Skeletal muscle satellite cell (primary cell): ENCODE results near the gene AMBP.
"Not testable (repeated sequence)": the region's sequence is repeated elsewhere in the genome, so short reads cannot be mapped to it uniquely, and the experiment has no call there.

ENCODE experiments used
- H3K27me3 ChIP-seq: 2 replicates; pipeline ENCODE4 v1.7.0; 2013; ENCODE audit warnings: low read length; ENCODE audit not compliant: control insufficient read depth, insufficient read depth
- H3K36me3 ChIP-seq: 2 replicates; pipeline ENCODE4 v1.7.0; 2013; ENCODE audit warnings: mild to moderate bottlenecking, control low read depth, low read length; ENCODE audit not compliant: insufficient read depth
- H3K4me1 ChIP-seq: 2 replicates; pipeline ENCODE4 v1.7.0; 2013; ENCODE audit warnings: low read length; ENCODE audit not compliant: control insufficient read depth, insufficient read depth
- H3K4me2 ChIP-seq: 2 replicates; pipeline ENCODE4 v1.7.0; 2013; ENCODE audit warnings: mild to moderate bottlenecking, low read length
- H3K4me3 ChIP-seq: 2 replicates; pipeline ENCODE4 v1.7.0; 2013; ENCODE audit warnings: low read length
- H3K9ac ChIP-seq: 2 replicates; pipeline ENCODE4 v1.7.0; 2013; ENCODE audit warnings: mild to moderate bottlenecking, low read depth, low read length, moderate library complexity
- H3K9me3 ChIP-seq: replicated peaks from 2 replicates; pipeline ENCODE4 v1.7.0; 2013; ENCODE audit warnings: mild to moderate bottlenecking, control low read depth, low read length

AMBP gene

DNA sequence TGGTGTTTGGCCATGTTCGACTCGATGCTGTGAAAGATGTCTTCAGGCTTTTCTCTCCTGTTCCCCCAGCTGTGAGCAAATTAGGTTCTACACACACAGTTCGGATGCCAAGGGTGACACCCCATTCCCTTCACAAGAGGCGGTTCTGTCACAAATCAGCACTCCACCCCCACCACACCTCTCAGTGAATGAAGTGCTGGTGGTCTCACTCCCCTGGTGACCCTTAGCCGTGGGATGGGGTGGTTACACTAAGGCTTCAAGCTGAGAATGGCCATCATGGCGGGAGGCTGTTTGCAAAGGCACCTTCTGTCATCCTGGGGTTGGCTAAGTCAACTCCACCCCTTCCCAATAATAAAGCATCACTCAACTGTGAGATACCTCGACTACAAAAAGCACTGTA, 26.4 kb downstream of the AMBP start:
- Histone ChIP-seq H3K9ac (no peak overlapping the region), H3K36me3 (peaks cover 31% of the 10 kb centered on the region), H3K4me3 (no peak overlapping the region), H3K9me3 (no peaks in the 10 kb centered on the region), H3K4me2 (no peak overlapping the region), H3K27me3 (no peaks in the 10 kb centered on the region), H3K4me1 (no peaks in the 10 kb centered on the region)

DNA sequence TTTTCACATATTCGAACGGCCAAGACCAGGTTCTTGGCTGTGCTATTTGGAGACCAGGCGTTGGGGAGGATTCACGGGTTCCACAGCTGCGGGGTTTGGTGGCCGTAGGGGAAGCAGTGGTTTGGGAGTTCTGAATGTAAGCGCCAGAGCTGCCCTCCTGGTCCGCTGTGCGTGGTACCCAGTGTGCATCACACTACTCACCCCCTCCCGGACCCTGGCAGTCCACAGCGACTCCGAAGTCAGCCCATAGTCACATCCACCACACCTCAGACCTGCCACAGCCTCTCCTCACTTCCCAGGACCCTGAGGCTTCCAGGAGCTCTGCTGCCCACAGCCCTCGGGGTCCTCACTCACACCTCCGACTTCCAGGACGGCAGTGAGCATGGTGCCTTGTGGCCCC, 26.8 kb downstream of the AMBP start:
- H3K4me1 ChIP-seq, result no peaks in the 10 kb centered on the region
- no peak overlapping the region for H3K9ac ChIP-seq
- no peak overlapping the region for H3K4me3 ChIP-seq
- H3K9me3 ChIP-seq, result no peaks in the 10 kb centered on the region
- H3K27me3 ChIP-seq, result no peaks in the 10 kb centered on the region
- H3K4me2 ChIP-seq, result no peak overlapping the region
- peaks cover 31% of the 10 kb centered on the region for H3K36me3 ChIP-seq

DNA sequence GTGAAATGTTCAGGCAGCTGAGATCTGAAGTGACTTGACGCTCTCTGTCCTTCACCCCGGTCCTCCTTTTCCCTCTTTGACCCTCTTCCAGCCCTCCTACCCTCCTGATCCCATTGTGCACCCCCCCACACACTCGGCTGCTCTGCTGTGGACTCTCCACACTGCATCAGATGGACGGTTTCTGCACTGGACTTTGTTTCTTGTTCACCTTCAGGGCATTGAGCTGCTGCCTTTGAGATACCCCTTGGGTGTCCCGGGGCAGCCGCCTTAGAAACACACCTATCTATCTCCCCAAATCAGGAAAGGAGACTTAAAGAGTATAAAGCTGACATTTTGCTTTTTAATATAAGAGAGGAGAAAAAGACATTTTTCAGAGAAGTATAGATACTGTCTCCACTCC, 27.5 kb downstream of the AMBP start:
- Histone ChIP-seq H3K4me2 (no peak overlapping the region), H3K36me3 (peaks cover 31% of the 10 kb centered on the region), H3K4me3 (no peak overlapping the region)

DNA sequence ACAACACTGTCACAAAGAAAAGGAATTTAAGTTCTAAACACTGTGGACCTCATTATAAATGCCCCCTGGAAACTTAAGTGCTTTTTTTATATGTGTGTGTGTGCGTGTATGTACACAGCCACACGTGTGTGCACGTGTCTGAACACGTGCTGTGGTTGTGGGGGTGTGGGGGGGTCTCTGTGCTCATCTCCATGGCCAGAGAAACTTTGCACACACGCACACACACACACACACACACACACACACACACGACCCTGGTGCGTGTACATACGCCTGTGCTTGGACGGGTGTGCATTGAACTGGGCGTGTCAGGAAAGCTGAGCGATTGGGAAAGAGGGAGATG, 27.9 kb downstream of the AMBP start:
- Histone ChIP-seq H3K36me3 (peaks cover 31% of the 10 kb centered on the region), H3K4me3 (no peak overlapping the region), H3K9ac (no peak overlapping the region), H3K27me3 (no peaks in the 10 kb centered on the region), H3K9me3 (no peaks in the 10 kb centered on the region), H3K4me1 (no peaks in the 10 kb centered on the region), H3K4me2 (no peak overlapping the region)

More for the DNA sequence above, 27.5 kb downstream of the AMBP start:
- H3K27me3 ChIP-seq, result no peaks in the 10 kb centered on the region
- H3K9ac ChIP-seq, result no peak overlapping the region
- no peaks in the 10 kb centered on the region for H3K4me1 ChIP-seq
- H3K9me3 ChIP-seq, result no peaks in the 10 kb centered on the region

GRCh38 chr9:114049441-114050225, 28.5 kb downstream of the AMBP start:
- no peak overlapping the region for H3K4me2 ChIP-seq
- peaks cover 31% of the 10 kb centered on the region for H3K36me3 ChIP-seq
- H3K27me3 ChIP-seq, result no peaks in the 10 kb centered on the region
- no peaks in the 10 kb centered on the region for H3K4me1 ChIP-seq
- H3K4me3 ChIP-seq, result no peak overlapping the region
- H3K9ac ChIP-seq, result no peak overlapping the region
- H3K9me3 ChIP-seq, result no peaks in the 10 kb centered on the region

DNA sequence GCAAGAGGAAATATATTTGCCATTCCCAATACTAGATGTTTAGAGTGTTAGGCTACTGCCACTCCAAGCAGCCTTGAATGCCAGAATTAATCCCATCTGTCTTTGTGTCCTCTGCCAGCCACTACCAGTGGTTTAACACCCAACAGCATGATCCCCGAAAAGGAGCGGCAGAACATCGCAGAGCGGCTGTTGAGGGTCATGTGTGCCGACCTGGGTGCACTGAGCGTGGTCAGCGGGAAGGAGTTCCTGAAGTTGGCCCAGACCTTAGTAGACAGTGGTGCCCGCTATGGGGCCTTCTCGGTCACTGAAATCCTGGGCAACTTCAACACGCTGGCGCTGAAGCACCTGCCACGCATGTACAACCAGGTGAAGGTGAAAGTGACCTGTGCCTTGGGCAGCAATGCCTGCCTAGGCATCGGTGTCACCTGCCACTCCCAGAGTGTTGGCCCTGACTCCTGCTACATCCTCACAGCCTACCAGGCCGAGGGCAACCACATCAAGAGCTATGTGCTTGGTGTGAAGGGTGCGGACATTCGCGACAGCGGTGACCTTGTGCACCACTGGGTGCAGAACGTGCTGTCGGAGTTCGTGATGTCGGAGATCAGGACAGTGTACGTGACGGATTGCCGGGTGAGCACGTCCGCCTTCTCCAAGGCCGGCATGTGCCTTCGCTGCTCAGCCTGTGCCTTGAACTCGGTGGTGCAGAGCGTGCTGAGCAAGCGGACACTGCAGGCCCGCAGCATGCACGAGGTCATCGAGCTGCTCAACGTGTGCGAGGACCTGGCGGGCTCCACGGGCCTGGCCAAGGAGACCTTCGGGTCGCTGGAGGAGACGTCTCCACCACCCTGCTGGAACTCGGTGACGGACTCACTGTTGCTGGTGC, 29.3 kb downstream of the AMBP start:
- no peak overlapping the region for H3K4me2 ChIP-seq
- no peak overlapping the region for H3K9ac ChIP-seq
- H3K4me3 ChIP-seq, result no peak overlapping the region
- peaks cover 31% of the 10 kb centered on the region for H3K36me3 ChIP-seq
- no peaks in the 10 kb centered on the region for H3K27me3 ChIP-seq
- H3K9me3 ChIP-seq, result no peaks in the 10 kb centered on the region
- H3K4me1 ChIP-seq, result no peaks in the 10 kb centered on the region

GRCh38 chr9:114047717-114048116, 30.4 kb downstream of the AMBP start:
- no peaks in the 10 kb centered on the region for H3K27me3 ChIP-seq
- H3K4me1 ChIP-seq, result no peaks in the 10 kb centered on the region
- no peaks in the 10 kb centered on the region for H3K9me3 ChIP-seq
- no peak overlapping the region for H3K4me3 ChIP-seq
- no peak overlapping the region for H3K4me2 ChIP-seq
- H3K9ac ChIP-seq, result no peak overlapping the region
- peaks cover 35% of the 10 kb centered on the region for H3K36me3 ChIP-seq

GRCh38 chr9:114046875-114047274, 31.2 kb downstream of the AMBP start:
- Histone ChIP-seq H3K9me3 (no peaks in the 10 kb centered on the region), H3K27me3 (no peaks in the 10 kb centered on the region)

DNA sequence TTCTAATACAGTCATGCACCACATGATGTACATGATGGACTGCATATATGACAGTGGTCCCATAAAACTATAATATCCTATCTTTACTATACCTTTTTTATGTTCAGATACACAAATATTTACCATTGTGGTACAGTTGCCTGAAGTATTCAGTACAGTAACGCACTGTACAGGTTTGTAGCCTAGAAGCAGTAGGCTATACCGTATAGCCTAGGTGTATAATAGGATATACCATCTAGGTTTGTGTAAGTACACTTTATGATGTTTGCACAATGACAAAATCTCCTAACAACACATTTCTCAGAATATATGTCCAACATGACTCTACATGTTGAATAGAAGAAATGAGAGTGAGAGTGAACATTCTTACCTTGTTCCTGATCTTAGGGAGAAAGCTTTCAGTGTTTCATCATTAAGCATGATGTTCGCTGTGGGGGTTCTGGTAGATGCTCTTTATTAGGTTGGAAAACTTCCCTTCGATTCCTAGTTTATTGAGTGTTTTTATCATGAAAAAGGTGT, 31.8 kb downstream of the AMBP start:
- Histone ChIP-seq H3K4me3 (no peak overlapping the region), H3K4me1 (no peaks in the 10 kb centered on the region), H3K9me3 (no peaks in the 10 kb centered on the region), H3K36me3 (peaks cover 27% of the 10 kb centered on the region), H3K27me3 (no peaks in the 10 kb centered on the region), H3K4me2 (no peak overlapping the region), H3K9ac (no peak overlapping the region)

More at GRCh38 chr9:114046875-114047274, 31.2 kb downstream of the AMBP start:
- no peaks in the 10 kb centered on the region for H3K4me1 ChIP-seq
- no peak overlapping the region for H3K9ac ChIP-seq
- H3K4me3 ChIP-seq, result no peak overlapping the region
- H3K4me2 ChIP-seq, result no peak overlapping the region
- peaks cover 33% of the 10 kb centered on the region for H3K36me3 ChIP-seq

DNA sequence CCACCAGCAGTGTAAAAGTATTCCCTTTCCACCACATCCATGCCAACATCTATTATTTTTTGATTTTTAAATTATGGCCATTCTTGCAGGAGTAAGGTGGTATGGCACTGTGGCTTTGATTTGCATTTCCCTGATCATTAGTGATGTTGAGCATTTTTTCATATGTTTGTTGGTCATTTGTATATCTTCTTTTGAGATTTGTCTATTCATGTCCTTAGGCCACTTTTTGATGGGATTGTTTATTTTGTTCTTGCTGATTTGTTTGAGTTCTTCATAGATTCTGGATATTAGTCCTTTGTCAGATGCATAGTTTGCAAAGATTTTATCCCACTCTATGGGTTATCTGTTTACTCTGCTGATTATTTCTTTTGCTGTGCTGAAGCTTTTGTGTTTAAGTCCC, 34.4 kb downstream of the AMBP start:
- not testable (repeated sequence) for H3K4me2 ChIP-seq, H3K27me3 ChIP-seq, H3K9ac ChIP-seq, H3K4me1 ChIP-seq, H3K4me3 ChIP-seq, H3K9me3 ChIP-seq
- peaks cover 25% of the 10 kb centered on the region for H3K36me3 ChIP-seq

DNA sequence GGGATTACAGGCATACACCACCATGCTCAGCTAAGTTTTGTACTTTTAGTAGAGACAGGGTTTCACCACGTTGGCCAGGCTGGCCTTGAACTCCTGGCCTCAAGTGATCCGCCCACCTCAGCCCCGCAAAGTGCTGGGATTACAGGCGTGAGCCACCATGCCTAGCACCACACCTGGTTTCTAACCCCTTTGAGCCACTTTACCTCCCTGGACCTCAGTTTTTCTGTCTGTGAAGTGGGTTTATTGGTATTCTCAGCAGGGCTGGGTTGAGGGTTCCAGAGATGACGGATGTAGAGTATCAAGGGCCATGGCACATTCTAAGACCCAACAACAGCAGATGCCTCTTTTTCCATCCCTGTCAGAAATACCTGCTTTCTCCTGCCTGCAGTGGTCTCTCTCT, 38.6 kb downstream of the AMBP start:
- Histone ChIP-seq H3K9ac (no peak overlapping the region), H3K4me3 (no peak overlapping the region), H3K4me1 (no peaks in the 10 kb centered on the region), H3K4me2 (no peak overlapping the region), H3K36me3 (peaks cover 45% of the 10 kb centered on the region), H3K9me3 (no peaks in the 10 kb centered on the region), H3K27me3 (no peaks in the 10 kb centered on the region)
